ENCODE data around the gene TMEM135. TPM values are rescaled to one million over a fixed set of nuclear protein-coding genes. Genes with fewer than 3 reads are reported as not detected.

The TMEM135 gene
- total RNA-seq, 4 donors from 2014 or later: 51.3 to 73.8 (median 52.4) TPM

DNA sequence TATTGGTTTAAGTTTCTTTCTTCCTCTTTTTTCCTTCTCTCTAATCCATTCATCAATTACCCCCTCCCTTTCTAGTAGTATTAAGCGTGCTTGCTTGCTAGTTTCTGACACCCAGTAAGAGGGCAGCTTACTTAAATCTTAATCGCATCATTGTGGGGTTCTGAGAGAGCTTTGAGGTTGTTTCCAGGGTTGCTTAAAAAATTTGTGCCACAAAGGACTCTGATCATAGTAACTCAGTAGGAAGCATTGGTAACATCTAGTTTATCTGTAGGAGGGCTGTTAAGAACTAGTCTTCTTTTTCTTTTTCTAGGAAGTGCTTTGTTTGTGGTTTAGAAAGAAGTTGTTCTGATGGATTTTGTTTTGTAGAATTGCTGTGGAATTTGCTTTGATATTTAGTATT lies 45.3 kb downstream of the TMEM135 start:
- TF ChIP-seq, protein P1, sequence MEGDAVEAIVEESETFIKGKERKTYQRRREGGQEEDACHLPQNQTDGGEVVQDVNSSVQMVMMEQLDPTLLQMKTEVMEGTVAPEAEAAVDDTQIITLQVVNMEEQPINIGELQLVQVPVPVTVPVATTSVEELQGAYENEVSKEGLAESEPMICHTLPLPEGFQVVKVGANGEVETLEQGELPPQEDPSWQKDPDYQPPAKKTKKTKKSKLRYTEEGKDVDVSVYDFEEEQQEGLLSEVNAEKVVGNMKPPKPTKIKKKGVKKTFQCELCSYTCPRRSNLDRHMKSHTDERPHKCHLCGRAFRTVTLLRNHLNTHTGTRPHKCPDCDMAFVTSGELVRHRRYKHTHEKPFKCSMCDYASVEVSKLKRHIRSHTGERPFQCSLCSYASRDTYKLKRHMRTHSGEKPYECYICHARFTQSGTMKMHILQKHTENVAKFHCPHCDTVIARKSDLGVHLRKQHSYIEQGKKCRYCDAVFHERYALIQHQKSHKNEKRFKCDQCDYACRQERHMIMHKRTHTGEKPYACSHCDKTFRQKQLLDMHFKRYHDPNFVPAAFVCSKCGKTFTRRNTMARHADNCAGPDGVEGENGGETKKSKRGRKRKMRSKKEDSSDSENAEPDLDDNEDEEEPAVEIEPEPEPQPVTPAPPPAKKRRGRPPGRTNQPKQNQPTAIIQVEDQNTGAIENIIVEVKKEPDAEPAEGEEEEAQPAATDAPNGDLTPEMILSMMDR (IDR thresholded peaks at IDR 0.05; ENCODE audit: low read depth): no peak

DNA sequence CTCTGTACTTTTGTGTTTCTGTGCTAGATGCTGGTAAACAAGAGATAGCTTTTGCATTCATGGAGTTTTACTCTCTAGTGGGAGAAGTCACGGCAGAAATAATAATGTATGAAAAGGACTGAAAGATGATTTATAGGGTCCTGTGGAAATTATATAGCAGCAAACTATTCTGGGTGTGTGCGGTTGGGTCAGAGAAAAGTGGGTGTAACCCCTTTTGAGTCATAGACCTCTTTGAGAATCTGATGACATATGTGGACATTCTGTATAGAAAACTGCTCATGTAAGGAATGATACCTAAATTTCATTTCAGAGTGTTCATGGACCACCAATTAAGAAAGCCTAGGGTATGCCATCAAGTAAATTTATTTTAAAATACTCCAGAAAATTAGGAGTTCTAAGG lies 54.4 kb downstream of the TMEM135 start:
- TF ChIP-seq, protein P1 (IDR thresholded peaks at IDR 0.05; ENCODE audit: low read depth): no peak

DNA sequence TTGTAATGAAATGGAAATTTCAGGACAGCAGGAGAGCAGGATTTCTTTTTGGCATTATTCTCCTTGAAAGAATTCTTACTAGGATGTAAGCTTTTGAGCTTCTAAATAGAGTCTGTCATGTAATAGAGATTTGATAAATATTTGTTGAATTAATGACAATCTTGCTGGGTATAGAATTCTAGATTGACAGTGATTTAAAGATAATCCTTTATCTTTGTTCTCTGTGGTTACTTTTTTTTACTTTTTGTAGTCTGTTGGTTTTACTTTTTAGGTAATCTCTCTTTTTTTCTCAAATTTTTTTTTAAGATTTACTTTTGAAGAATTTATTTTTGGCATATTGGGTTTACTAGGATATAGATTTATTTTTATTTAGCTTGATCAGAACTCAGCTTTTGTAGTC lies 54.8 kb downstream of the TMEM135 start:
- TF ChIP-seq, protein P1 (IDR thresholded peaks at IDR 0.05; ENCODE audit: low read depth): no peak

DNA sequence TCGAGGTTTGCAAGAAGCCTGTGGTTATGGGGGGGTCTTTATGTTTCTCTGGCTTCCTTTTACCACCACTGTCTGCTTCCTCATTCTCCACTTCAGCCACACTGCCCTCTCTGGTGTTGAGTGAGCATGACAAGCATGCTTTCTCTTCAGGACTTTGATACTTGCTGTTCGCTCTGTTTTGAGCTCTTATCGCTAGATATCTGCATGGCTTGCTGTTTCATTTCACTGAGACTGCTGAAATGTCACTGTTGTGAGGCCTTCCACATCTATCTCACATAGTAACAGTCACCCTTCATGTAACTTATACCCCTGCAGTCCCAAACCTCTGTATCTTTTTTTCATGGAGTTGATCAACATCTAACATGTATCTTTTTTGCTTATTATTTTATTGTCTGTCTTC lies 59.8 kb downstream of the TMEM135 start:
- TF ChIP-seq, protein P1 (IDR thresholded peaks at IDR 0.05; ENCODE audit: low read depth): no peak

DNA sequence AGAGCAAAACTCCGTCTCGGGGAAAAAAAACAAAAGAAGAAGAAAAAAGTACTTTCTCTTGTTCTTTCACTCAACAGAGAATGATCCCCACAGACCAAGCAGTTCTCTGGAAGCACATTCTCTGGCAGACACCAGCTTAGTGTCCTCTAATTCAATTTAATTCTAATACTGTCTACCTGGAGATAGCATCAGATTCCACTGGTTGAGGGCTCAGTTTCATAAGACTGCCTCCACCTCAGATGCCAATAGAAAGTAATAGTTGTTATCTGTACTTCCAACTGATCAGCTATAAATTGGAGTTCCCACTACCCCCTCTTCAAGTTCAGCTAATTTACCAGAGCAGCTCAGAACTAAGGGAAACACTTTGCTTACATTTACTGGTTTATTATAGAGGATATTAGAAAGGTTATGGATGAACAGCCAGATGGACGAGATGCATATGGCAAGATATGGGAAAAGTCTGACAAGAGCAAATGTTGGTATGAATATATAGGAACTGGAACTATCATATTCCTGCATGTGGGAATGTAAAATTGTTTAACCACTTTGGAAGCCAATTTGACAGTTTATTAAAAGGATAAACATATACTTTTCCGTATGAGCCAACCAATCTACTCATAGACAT lies 64.3 kb downstream of the TMEM135 start:
- TF ChIP-seq, protein P1 (IDR thresholded peaks at IDR 0.05; ENCODE audit: low read depth): no peak

GRCh38 chr11:87110443-87111131 lies 72.9 kb downstream of the TMEM135 start:
- TF ChIP-seq, protein P1 (IDR thresholded peaks at IDR 0.05; ENCODE audit: low read depth): no peak

- TF ChIP-seq, protein P1 (IDR thresholded peaks at IDR 0.05; ENCODE audit: low read depth): no peak
Observed at GRCh38 chr11:87114093-87114492, 76.4 kb downstream of the TMEM135 start.
